GM23248 (cell line): ENCODE results near the gene KRTAP4-16.

Source experiments
- EZH2 ChIP-seq: fragments of 200-600 bp; sonication (generic); IDR thresholded peaks from 2 replicates; pipeline ENCODE4 v1.6.1; 2018; ENCODE audit warnings: antibody characterized with exemption, mild to moderate bottlenecking; ENCODE audit not compliant: insufficient read depth, poor library complexity, severe bottlenecking
- EZH2phosphoT487 ChIP-seq: fragments of 200-600 bp; sonication (generic); IDR thresholded peaks from 2 replicates; pipeline ENCODE4 v1.6.1; 2018; ENCODE audit warnings: antibody characterized with exemption, moderate library complexity, mild to moderate bottlenecking, low read depth; ENCODE audit not compliant: insufficient read depth

DNA sequence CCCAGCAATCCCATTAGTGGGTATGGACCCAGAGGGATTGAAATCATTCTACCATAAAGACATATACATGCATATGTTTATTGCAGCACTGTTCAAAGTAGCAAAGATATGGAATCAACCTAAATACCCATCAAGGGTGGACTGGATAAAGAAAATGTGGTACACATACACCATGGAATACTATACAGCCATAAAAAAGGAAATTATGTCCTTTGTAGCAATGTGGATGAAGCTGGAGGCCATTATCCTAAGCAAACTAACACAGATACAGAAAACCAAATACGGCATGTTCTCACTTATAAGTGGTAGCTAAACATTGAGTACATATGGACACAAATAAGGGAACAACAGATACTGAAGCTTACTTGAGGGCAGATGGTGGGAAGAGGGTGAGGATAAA lies 44.5 kb downstream of the KRTAP4-16 start:
- TF ChIP-seq EZH2 (no peak), EZH2phosphoT487 (no peak)
